Fibroblast of lung (primary cell): ENCODE data around the gene BCL3. TPM values are rescaled to one million over a fixed set of nuclear protein-coding genes. Genes with fewer than 3 reads are reported as not detected.

Source experiments
- DNase-seq, 2 donors: peaks; one replicate each; pipeline versions ENCODE4 v3.0.0 to v3.0.0-alpha.2; 2010; ENCODE audit warnings: low read depth in 2 of 2
- H2AFZ ChIP-seq: 2 replicates; pipeline ENCODE4 v1.5.1; 2012; ENCODE audit warnings: low read length, control low read depth, inconsistent platforms
- H3K27ac ChIP-seq: 2 replicates; pipeline ENCODE4 v1.5.1; 2011; ENCODE audit warnings: low read length, control low read depth; ENCODE audit not compliant: insufficient read depth
- H3K27me3 ChIP-seq: 2 replicates; pipeline ENCODE4 v1.5.1; 2011; ENCODE audit warnings: mild to moderate bottlenecking, low read length; ENCODE audit not compliant: control insufficient read depth, insufficient read depth
- H3K36me3 ChIP-seq: 2 replicates; pipeline ENCODE4 v1.5.1; 2011; ENCODE audit warnings: low read length; ENCODE audit not compliant: control insufficient read depth, insufficient read depth
- H3K4me1 ChIP-seq: 2 replicates; pipeline ENCODE4 v1.5.1; 2011; ENCODE audit warnings: low read length; ENCODE audit not compliant: control insufficient read depth, insufficient read depth; ENCODE audit errors: extremely low read depth
- H3K4me2 ChIP-seq: 2 replicates; pipeline ENCODE4 v1.5.1; 2011; ENCODE audit warnings: low read length, control low read depth; ENCODE audit not compliant: insufficient read depth; ENCODE audit errors: extremely low read depth
- H3K4me3 ChIP-seq, 4 experiments: fragments of 200-600 bp in 1 of 4; sonication (generic) in 1 of 4; replicated peaks in 1 of 4; 2 replicates each; pipeline ENCODE4 v1.5.1; 2011 to 2016; ENCODE audit warnings: low read length in 4 of 4, low read depth in 3 of 4, mild to moderate bottlenecking in 3 of 4, control low read depth in 2 of 4, inconsistent platforms in 1 of 4, mixed read lengths in 1 of 4; ENCODE audit not compliant: insufficient read depth in 1 of 4; ENCODE audit errors: control extremely low read depth in 1 of 4
- H3K79me2 ChIP-seq: 2 replicates; pipeline ENCODE4 v1.5.1; 2012; ENCODE audit warnings: mild to moderate bottlenecking, low read length, inconsistent platforms; ENCODE audit not compliant: control insufficient read depth, insufficient read depth
- H3K9ac ChIP-seq: 2 replicates; pipeline ENCODE4 v1.5.1; 2011; ENCODE audit warnings: mild to moderate bottlenecking, low read length, control low read depth; ENCODE audit not compliant: insufficient read depth
- H3K9me3 ChIP-seq: 2 replicates; pipeline ENCODE4 v1.5.1; 2012; ENCODE audit warnings: low read depth, low read length; ENCODE audit not compliant: control insufficient read depth, insufficient read depth
- H4K20me1 ChIP-seq: 2 replicates; pipeline ENCODE4 v1.5.1; 2011; ENCODE audit warnings: low read length; ENCODE audit not compliant: control insufficient read depth, insufficient read depth; ENCODE audit errors: extremely low read depth
- CTCF ChIP-seq, 2 donors: IDR thresholded peaks in 1 of 2; conservative IDR thresholded peaks in 1 of 2; 1 replicate in 1 of 2; 2 replicates in 1 of 2; pipeline ENCODE4 v1.5.1; 2011 to 2012; ENCODE audit warnings: low read length in 2 of 2, control low read depth in 1 of 2, inconsistent platforms in 1 of 2, low read depth in 1 of 2, mild to moderate bottlenecking in 1 of 2
- EZH2 ChIP-seq: IDR thresholded peaks from 2 replicates; pipeline ENCODE4 v1.5.1; 2012; ENCODE audit warnings: low read length, control low read depth, mild to moderate bottlenecking; ENCODE audit errors: missing control alignments
- polyA plus RNA-seq, 2 donors: library from polyadenylated mRNA; depleted of rRNA in 1 of 2; stranded (reverse) in 1 of 2; unstranded in 1 of 2; fragments of >200 nt; gene quantifications; 2 replicates each; pipeline ENCODE4 v1.2.1, GENCODE V29; 2011 to 2012; ENCODE audit warnings: missing spikeins in 1 of 2
- total RNA-seq: library from RNA; depleted of rRNA; stranded (reverse); fragments of >200 nt; gene quantifications from 2 replicates; pipeline ENCODE4 v1.2.1, GENCODE V29; 2014

The BCL3 gene
- total and polyA plus RNA-seq, 2 donors (not counting 1 experiment from before 2014, with no cell fraction given) = 6.8 to 20.6 TPM

- no peaks in the 10 kb centered on the region for H3K36me3 ChIP-seq
- peaks cover 4% of the 10 kb centered on the region for H3K4me1 ChIP-seq
- no peaks in the 10 kb centered on the region for H4K20me1 ChIP-seq
- no peak overlapping the region for H3K4me2 ChIP-seq
- no peak overlapping the region for H2AFZ ChIP-seq
- DNase-seq = no peak
- H3K79me2 ChIP-seq = no peaks in the 10 kb centered on the region
- TF ChIP-seq CTCF (conservative IDR thresholded peaks at IDR 0.05 in 1 of 2, IDR thresholded peaks at IDR 0.05 in 1 of 2; ENCODE audit: low read depth in 1 of 2, low read length in 2 of 2) (no peak), EZH2 (no peak)
- H3K4me3 ChIP-seq = no peak overlapping the region
- H3K27ac ChIP-seq = no peak overlapping the region
- no peaks in the 10 kb centered on the region for H3K9me3 ChIP-seq
- H3K27me3 ChIP-seq = no peaks in the 10 kb centered on the region
- no peak overlapping the region for H3K9ac ChIP-seq
Measured at GRCh38 chr19:44765033-44765948, 16.8 kb downstream of the BCL3 start.

GRCh38 chr19:44765949-44766335 lies 17.4 kb downstream of the BCL3 start:
- DNase-seq = no peak
- Histone ChIP-seq H3K36me3 (no peaks in the 10 kb centered on the region), H3K4me3 (no peak overlapping the region), H3K9me3 (no peaks in the 10 kb centered on the region), H3K27me3 (no peaks in the 10 kb centered on the region), H3K9ac (no peak overlapping the region), H3K4me1 (no peaks in the 10 kb centered on the region), H3K27ac (no peak overlapping the region), H4K20me1 (no peaks in the 10 kb centered on the region), H2AFZ (no peak overlapping the region), H3K4me2 (no peak overlapping the region), H3K79me2 (no peaks in the 10 kb centered on the region)
- no peak for TF ChIP-seq CTCF (conservative IDR thresholded peaks at IDR 0.05 in 1 of 2, IDR thresholded peaks at IDR 0.05 in 1 of 2; ENCODE audit: low read depth in 1 of 2, low read length in 2 of 2)
- TF ChIP-seq EZH2 = no peak

DNA sequence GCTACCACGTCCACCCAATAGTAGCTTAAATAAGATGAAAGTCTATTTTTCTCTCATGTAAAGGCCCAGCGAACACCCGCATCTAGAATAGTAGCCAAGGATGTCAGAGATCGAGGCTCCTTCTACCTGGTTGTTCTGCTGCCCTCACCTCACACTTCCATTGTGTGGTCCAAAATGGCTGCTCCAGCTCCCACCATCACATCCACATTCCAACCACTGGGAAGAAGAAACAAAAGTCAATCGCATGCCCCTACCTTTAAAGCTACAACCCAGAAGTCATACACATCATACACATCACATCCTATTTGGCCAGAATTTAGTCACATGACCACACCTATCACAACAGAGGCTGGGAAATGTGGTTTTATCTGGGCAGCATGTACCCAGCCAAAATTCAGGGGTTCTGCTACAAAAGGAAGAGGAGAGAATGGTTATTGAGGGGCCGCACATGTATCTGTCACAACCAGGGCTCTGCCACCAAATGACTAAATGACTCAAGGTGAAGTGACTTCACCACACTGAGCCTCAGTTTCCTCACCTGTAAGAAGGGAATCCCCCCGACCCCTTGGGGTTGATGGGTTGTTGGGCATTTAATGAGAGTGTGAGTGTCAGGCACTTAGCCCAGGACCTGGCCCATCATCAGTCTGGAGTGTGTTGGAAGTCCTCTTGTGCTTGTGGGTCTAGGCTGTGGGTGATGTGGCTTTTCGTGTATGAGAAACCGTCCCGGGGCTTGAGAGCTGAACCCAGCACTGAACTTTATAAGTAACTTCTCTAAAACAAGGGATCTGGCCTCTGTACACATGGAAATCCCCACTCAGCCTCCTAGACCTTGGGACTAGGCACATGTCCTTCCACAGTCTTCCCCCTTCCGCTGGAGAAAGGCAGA lies 19.0 kb downstream of the BCL3 start:
- no peaks in the 10 kb centered on the region for H4K20me1 ChIP-seq
- H3K27me3 ChIP-seq = no peaks in the 10 kb centered on the region
- H3K27ac ChIP-seq = no peak overlapping the region
- DNase-seq = no peak
- H3K9me3 ChIP-seq = no peaks in the 10 kb centered on the region
- no peaks in the 10 kb centered on the region for H3K79me2 ChIP-seq
- no peak overlapping the region for H3K9ac ChIP-seq
- no peaks in the 10 kb centered on the region for H3K4me1 ChIP-seq
- TF ChIP-seq EZH2 = no peak
- TF ChIP-seq CTCF (conservative IDR thresholded peaks at IDR 0.05 in 1 of 2, IDR thresholded peaks at IDR 0.05 in 1 of 2; ENCODE audit: low read depth in 1 of 2, low read length in 2 of 2) = no peak
- no peak overlapping the region for H3K4me3 ChIP-seq
- no peaks in the 10 kb centered on the region for H3K36me3 ChIP-seq
- H2AFZ ChIP-seq = no peak overlapping the region
- H3K4me2 ChIP-seq = no peak overlapping the region
